Measurements from ENCODE around the gene CUX1.
"Not testable (repeated sequence)": the region's sequence is repeated elsewhere in the genome, so short reads cannot be mapped to it uniquely, and the experiment has no call there.

Gene CUX1

GRCh38 chr7:101961811-101962210, 144.4 kb downstream of the CUX1 start:
- DNase-seq, result no peak

- DNase-seq, result no peak
Measured at GRCh38 chr7:101963693-101964092, 146.3 kb downstream of the CUX1 start.

GRCh38 chr7:101964680-101965452, 147.4 kb downstream of the CUX1 start:
- DNase-seq, result no peak

GRCh38 chr7:101968720-101969466, 151.5 kb downstream of the CUX1 start:
- DNase-seq, result no peak

- no peak for DNase-seq
Measured at GRCh38 chr7:101969997-101970585, 152.7 kb downstream of the CUX1 start.

- DNase-seq, result no peak
Measured at GRCh38 chr7:101970801-101971200, 153.4 kb downstream of the CUX1 start.

GRCh38 chr7:101971457-101971856, 154.0 kb downstream of the CUX1 start:
- DNase-seq, result no peak

- no peak for DNase-seq
Measured at GRCh38 chr7:101972627-101973026, 155.2 kb downstream of the CUX1 start.

- DNase-seq, result no peak
Measured at GRCh38 chr7:101973130-101973529, 155.7 kb downstream of the CUX1 start.

- no peak for DNase-seq
Measured at GRCh38 chr7:101974393-101974792, 157.0 kb downstream of the CUX1 start.

- no peak for DNase-seq
Measured at GRCh38 chr7:101975046-101975445, 157.6 kb downstream of the CUX1 start.

GRCh38 chr7:101976411-101976810, 159.0 kb downstream of the CUX1 start:
- no peak for DNase-seq

- DNase-seq, result no peak
Measured at GRCh38 chr7:101977249-101977648, 159.8 kb downstream of the CUX1 start.

GRCh38 chr7:101978683-101979082, 161.3 kb downstream of the CUX1 start:
- DNase-seq, result no peak

GRCh38 chr7:101983147-101983811, 165.9 kb downstream of the CUX1 start:
- DNase-seq, result no peak

- no peak for DNase-seq
Measured at GRCh38 chr7:101984133-101984879, 166.9 kb downstream of the CUX1 start.

GRCh38 chr7:101985057-101985902, 167.9 kb downstream of the CUX1 start:
- DNase-seq, result peak; percentile 36

GRCh38 chr7:101985903-101986734, 168.7 kb downstream of the CUX1 start:
- DNase-seq, result no peak

- no peak for DNase-seq
Measured at GRCh38 chr7:101987494-101987893, 170.1 kb downstream of the CUX1 start.

- DNase-seq, result not testable (repeated sequence)
Measured at GRCh38 chr7:101988060-101988459, 170.6 kb downstream of the CUX1 start.

GRCh38 chr7:101988513-101988912, 171.1 kb downstream of the CUX1 start:
- DNase-seq, result no peak

All from femur (tissue), 1 donor.